HFF-Myc (cell line): Measurements from ENCODE around the gene DNAJA1.

ENCODE experiments used
- DNase-seq: peaks from one replicate; pipeline ENCODE4 v3.0.0-alpha.2; 2011; ENCODE audit warnings: low read depth; ENCODE audit errors: extremely low read depth
- H3K4me3 ChIP-seq: replicated peaks from 2 replicates; pipeline ENCODE4 v1.5.1; 2011; ENCODE audit warnings: low read depth, mild to moderate bottlenecking, control low read depth, low read length
- CTCF ChIP-seq: IDR thresholded peaks from 2 replicates; pipeline ENCODE4 v1.5.1; 2012; ENCODE audit warnings: mild to moderate bottlenecking, low read depth, low read length, control low read depth; ENCODE audit errors: missing control alignments

The DNAJA1 gene

GRCh38 chr9:33029231-33029786 lies 4.2 kb downstream of the DNAJA1 start:
- no peak overlapping the region for H3K4me3 ChIP-seq
- TF ChIP-seq CTCF: no peak
- DNase-seq: no peak

- no peak for TF ChIP-seq CTCF
- DNase-seq: no peak
- no peak overlapping the region for H3K4me3 ChIP-seq
Measured at GRCh38 chr9:33030285-33030684, 5.2 kb downstream of the DNAJA1 start.

- TF ChIP-seq CTCF: no peak
- no peak overlapping the region for H3K4me3 ChIP-seq
- DNase-seq: no peak
Measured at GRCh38 chr9:33032292-33032691, 7.2 kb downstream of the DNAJA1 start.

- TF ChIP-seq CTCF: no peak
- DNase-seq: no peak
- no peak overlapping the region for H3K4me3 ChIP-seq
Measured at GRCh38 chr9:33032865-33033264, 7.8 kb downstream of the DNAJA1 start.

GRCh38 chr9:33040792-33041431 lies 15.8 kb downstream of the DNAJA1 start:
- no peak for DNase-seq
- H3K4me3 ChIP-seq: no peak overlapping the region
- TF ChIP-seq CTCF: no peak

GRCh38 chr9:33041432-33042188 lies 16.5 kb downstream of the DNAJA1 start:
- no peak for DNase-seq
- no peak overlapping the region for H3K4me3 ChIP-seq
- TF ChIP-seq CTCF: no peak
